WTC11 (cell line): Measurements from ENCODE around the gene BORCS5. TPM values are rescaled to one million over a fixed set of nuclear protein-coding genes. Genes with fewer than 3 reads are reported as not detected.
"Not testable (repeated sequence)": the region's sequence is repeated elsewhere in the genome, so short reads cannot be mapped to it uniquely, and the experiment has no call there.

Experiments
- ATAC-seq: fragments of 200-7000 bp; cut with Tn5 transposase; 2 replicates; pipeline ENCODE4 v1.10.0; 2021; ENCODE audit warnings: mild to moderate bottlenecking, moderate library complexity
- CTCF ChIA-PET: fragments of 300-600 bp; sonication (Branson Sonifier 250); formaldehyde crosslinking; loops from one replicate; lab custom pipeline; 2021; ENCODE audit warnings: antibody characterized with exemption; lab: Charles Lee
- POLR2A ChIA-PET: fragments of 350-600 bp; sonication (Branson Sonifier 250); formaldehyde crosslinking; loops from one replicate; lab custom pipeline; 2021; ENCODE audit warnings: antibody characterized with exemption; lab: Charles Lee
- DNase-seq: peaks from one replicate; pipeline ENCODE4 v3.0.0; 2021; ENCODE audit warnings: low spot score
- H3K27ac Mint-ChIP-seq: 2 replicates; pipeline ENCODE4 v1.8.0; 2021; ENCODE audit warnings: mixed read lengths
- H3K27me3 Mint-ChIP-seq: 2 replicates; pipeline ENCODE4 v1.8.0; 2021; ENCODE audit warnings: low read depth, mild to moderate bottlenecking, moderate library complexity, mixed read lengths
- H3K36me3 Mint-ChIP-seq: 2 replicates; pipeline ENCODE4 v1.8.0; 2021; ENCODE audit warnings: mixed read lengths
- H3K4me1 Mint-ChIP-seq: 2 replicates; pipeline ENCODE4 v1.8.0; 2022; ENCODE audit warnings: mixed read lengths
- H3K4me3 Mint-ChIP-seq: 2 replicates; pipeline ENCODE4 v1.8.0; 2021; ENCODE audit warnings: mild to moderate bottlenecking, moderate library complexity, mixed read lengths
- H3K9me3 Mint-ChIP-seq: 2 replicates; pipeline ENCODE4 v1.8.0; 2021; ENCODE audit warnings: mixed read lengths
- ERG ChIP-seq: fragments of 250-450 bp; sonication (Bioruptor Pico); IDR thresholded peaks from 2 replicates; pipeline ENCODE4 v1.8.0; 2021; ENCODE audit warnings: mild to moderate bottlenecking
- ESRRA ChIP-seq: sonication (generic); formaldehyde crosslinking; IDR thresholded peaks from 2 replicates; pipeline ENCODE4 v1.8.1; 2022; ENCODE audit warnings: mild to moderate bottlenecking, missing genetic modification reagents, borderline replicate concordance
- FOXP1 ChIP-seq: sonication (generic); formaldehyde crosslinking; IDR thresholded peaks from 2 replicates; pipeline ENCODE4 v1.8.0; 2022; ENCODE audit warnings: missing genetic modification reagents, mild to moderate bottlenecking, moderate library complexity, borderline replicate concordance
- FOXP4 ChIP-seq: sonication (generic); formaldehyde crosslinking; IDR thresholded peaks from 2 replicates; pipeline ENCODE4 v1.8.0; 2022; ENCODE audit warnings: mild to moderate bottlenecking, missing genetic modification reagents
- GTF2I ChIP-seq: fragments of 250-450 bp; sonication (Bioruptor Pico); conservative IDR thresholded peaks from 2 replicates; pipeline ENCODE4 v1.4.0; 2021; ENCODE audit warnings: mild to moderate bottlenecking
- JUN ChIP-seq: sonication (generic); formaldehyde crosslinking; IDR thresholded peaks from 2 replicates; pipeline ENCODE4 v1.8.0; 2023; ENCODE audit warnings: mild to moderate bottlenecking, missing genetic modification reagents
- MXD4 ChIP-seq: fragments of 250-450 bp; sonication (Bioruptor Pico); IDR thresholded peaks from 2 replicates; pipeline ENCODE4 v1.8.0; 2021; ENCODE audit warnings: mild to moderate bottlenecking, moderate library complexity, borderline replicate concordance
- RELA ChIP-seq: sonication (generic); formaldehyde crosslinking; IDR thresholded peaks from 2 replicates; pipeline ENCODE4 v1.8.1; 2022; ENCODE audit warnings: missing genetic modification reagents, mild to moderate bottlenecking, borderline replicate concordance
- SMAD3 ChIP-seq: sonication (generic); formaldehyde crosslinking; IDR thresholded peaks from 2 replicates; pipeline ENCODE4 v1.8.0; 2022; ENCODE audit warnings: missing genetic modification reagents, mild to moderate bottlenecking, borderline replicate concordance
- TEAD1 ChIP-seq: sonication (generic); formaldehyde crosslinking; IDR thresholded peaks from 2 replicates; pipeline ENCODE4 v1.8.0; 2022; ENCODE audit warnings: mild to moderate bottlenecking, missing genetic modification reagents
- TP53 ChIP-seq: sonication (generic); formaldehyde crosslinking; IDR thresholded peaks from 2 replicates; pipeline ENCODE4 v1.8.1; 2023; ENCODE audit warnings: mild to moderate bottlenecking, missing genetic modification reagents
- USF1 ChIP-seq: sonication (generic); formaldehyde crosslinking; IDR thresholded peaks from 2 replicates; pipeline ENCODE4 v1.8.0; 2022; ENCODE audit warnings: mild to moderate bottlenecking, missing genetic modification reagents
- USF2 ChIP-seq: sonication (generic); formaldehyde crosslinking; IDR thresholded peaks from 2 replicates; pipeline ENCODE4 v1.8.1; 2023; ENCODE audit warnings: mild to moderate bottlenecking, missing genetic modification reagents, moderate library complexity
- ZMAT4 ChIP-seq: fragments of 250-450 bp; sonication (Bioruptor Pico); IDR thresholded peaks from 2 replicates; pipeline ENCODE4 v1.9.0; 2021; ENCODE audit warnings: mild to moderate bottlenecking
- ZNF281 ChIP-seq: sonication (generic); formaldehyde crosslinking; IDR thresholded peaks from 2 replicates; pipeline ENCODE4 v1.8.0; 2023; ENCODE audit warnings: mild to moderate bottlenecking, missing genetic modification reagents
- total RNA-seq: library from RNA; stranded (reverse); gene quantifications from 3 replicates; pipeline ENCODE4 v1.2.3, GENCODE V29; 2021

The BORCS5 gene
- total RNA-seq, 1 experiment from 2014 or later: 16.4 TPM

GRCh38 chr12:12356896-12357718, at the start of gene BORCS5 (continued):
- peak; percentile 44; the same call in 1 of the 2 replicates for TF ChIP-seq USF1 (CRISPR knock-in tag)
- TF ChIP-seq FOXP1 (CRISPR knock-in tag): peak; percentile 80; the same call in 1 of the 2 replicates
- 0 out of 2 replicates have a peak, but pooled peaks have one; percentile 10 for TF ChIP-seq USF2 (CRISPR knock-in tag)
- TF ChIP-seq ERG (CRISPR knock-in tag): no peak
- TF ChIP-seq TEAD1: peak; percentile 73
- TF ChIP-seq SMAD3 (CRISPR knock-in tag): peak; percentile 75; the same call in 1 of the 2 replicates
- 0 out of 2 replicates have a peak, but pooled peaks have one; percentile 39 for TF ChIP-seq ESRRA
- no peak for TF ChIP-seq MXD4 (CRISPR knock-in tag)
- TF ChIP-seq RELA (CRISPR knock-in tag): peak; percentile 66; the same call in 1 of the 2 replicates
- peak; percentile 73 for TF ChIP-seq FOXP4 (CRISPR knock-in tag)
- 0 out of 2 replicates have a peak, but pooled peaks have one; percentile 63 for TF ChIP-seq ZNF281 (CRISPR knock-in tag)
- peak; percentile 60; the same call in 1 of the 2 replicates for TF ChIP-seq JUN (CRISPR knock-in tag)
- TF ChIP-seq TP53 (CRISPR knock-in tag): peak; percentile 26; the same call in 1 of the 2 replicates
- no peak for TF ChIP-seq ZMAT4
- no peak for TF ChIP-seq GTF2I (CRISPR knock-in tag)

- H3K36me3 Mint-ChIP-seq, ATAC-seq, POLR2A ChIA-PET, H3K4me3 Mint-ChIP-seq, DNase-seq, H3K9me3 Mint-ChIP-seq, H3K27me3 Mint-ChIP-seq, H3K4me1 Mint-ChIP-seq, H3K27ac Mint-ChIP-seq: not testable (repeated sequence)
- CTCF ChIA-PET: interaction anchor here (0.7 kb wide), 1 partner anchor 394 kb away, joined by 3 read pairs; no protein-coding TSS in a partner anchor
Measured at GRCh38 chr12:12310695-12311094, 46.2 kb upstream of the BORCS5 start.
